ENCODE results near the gene TBC1D22A.

Gene TBC1D22A

GRCh38 chr22:46835693-46836092 is 73.2 kb downstream of the TBC1D22A start:
- no peak for DNase-seq (ENCODE audit: low spot score)

GRCh38 chr22:46841522-46841921 is 79.1 kb downstream of the TBC1D22A start:
- no peak for DNase-seq (ENCODE audit: low spot score)

DNA sequence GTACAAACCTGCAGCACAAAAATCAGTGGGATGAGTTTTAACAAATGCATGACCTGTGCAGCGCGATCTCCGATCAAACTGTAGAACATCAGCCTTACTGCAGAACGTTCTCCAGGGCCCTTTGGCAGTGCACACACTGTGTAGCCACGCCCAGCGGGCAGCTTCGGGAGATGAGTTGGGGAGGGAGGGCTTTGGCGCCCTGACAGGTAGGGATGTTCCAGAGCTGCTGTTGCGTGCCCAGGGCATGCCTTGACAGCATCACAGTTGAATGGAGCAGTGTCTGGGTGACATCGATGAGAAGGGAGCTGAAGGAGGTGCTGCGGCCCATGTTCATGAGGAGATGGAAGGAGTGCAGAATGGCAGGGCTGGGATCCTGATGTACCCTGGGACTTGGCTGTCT is 80.2 kb downstream of the TBC1D22A start:
- DNase-seq (ENCODE audit: low spot score) = no peak

GRCh38 chr22:46843821-46844255 is 81.4 kb downstream of the TBC1D22A start:
- no peak for DNase-seq (ENCODE audit: low spot score)

DNA sequence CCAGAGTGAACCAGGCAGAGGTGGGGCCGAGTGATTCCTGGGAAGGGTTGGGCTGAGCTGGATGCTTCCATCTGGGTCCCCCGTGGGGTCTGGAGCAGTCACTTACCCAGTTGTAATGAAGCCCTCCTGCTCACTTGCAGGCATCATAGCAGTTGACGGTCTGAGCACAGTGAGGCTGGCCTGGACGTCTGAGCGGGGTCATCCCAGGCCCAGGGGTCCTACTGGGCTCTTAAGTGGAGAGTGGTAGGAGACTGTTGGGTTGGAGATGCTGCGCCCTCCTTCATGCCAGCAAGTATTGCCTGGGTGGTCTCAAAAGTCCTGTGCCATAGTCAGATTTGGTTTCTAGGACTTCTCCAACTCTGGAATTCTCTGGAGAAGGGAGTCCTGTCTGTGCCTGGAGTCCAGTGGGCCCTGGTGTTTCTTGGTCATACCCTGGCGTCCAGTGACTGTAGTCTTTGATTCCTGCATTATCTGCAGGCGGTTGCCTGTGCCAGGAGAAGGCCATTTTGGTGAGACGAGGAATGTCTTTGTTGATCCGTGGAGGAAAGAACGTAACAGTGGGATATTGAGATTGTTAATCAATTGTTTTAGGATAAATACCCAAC is 82.3 kb downstream of the TBC1D22A start:
- DNase-seq (ENCODE audit: low spot score) = no peak

- DNase-seq (ENCODE audit: low spot score) = no peak
Observed at GRCh38 chr22:46845296-46846149, 83.1 kb downstream of the TBC1D22A start.

DNA sequence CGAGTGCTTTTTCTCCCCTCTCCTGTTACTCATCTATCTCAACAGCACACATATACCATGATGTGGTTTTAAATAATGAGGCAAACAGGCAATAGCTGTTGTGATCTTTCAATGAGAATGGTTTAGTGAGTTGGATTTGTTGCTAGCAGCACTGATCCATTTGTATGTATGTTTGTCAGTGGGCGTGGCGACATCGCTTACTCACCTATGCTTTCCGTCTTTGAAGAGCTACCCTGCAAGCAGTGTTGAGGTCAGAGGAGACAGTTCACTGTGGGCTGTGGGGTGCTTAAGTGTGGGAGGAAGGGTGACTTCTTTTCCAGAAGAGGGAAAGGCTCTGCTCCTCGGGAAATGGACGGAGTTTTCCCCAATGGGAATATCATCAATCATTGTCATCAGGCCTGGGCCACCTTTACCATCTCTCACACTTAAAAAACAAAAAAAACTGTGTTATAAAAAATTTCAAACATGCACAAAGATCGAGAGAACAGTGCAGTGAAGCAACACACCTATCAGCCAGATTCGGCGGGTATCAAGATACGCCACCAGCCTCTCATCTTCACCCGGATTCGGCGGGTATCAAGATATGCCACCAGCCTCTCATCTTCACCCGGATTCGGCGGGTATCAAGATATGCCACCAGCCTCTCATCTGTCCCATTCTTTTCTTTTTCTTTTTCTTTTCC is 83.8 kb downstream of the TBC1D22A start:
- peak; percentile 22 for DNase-seq (ENCODE audit: low spot score)

DNA sequence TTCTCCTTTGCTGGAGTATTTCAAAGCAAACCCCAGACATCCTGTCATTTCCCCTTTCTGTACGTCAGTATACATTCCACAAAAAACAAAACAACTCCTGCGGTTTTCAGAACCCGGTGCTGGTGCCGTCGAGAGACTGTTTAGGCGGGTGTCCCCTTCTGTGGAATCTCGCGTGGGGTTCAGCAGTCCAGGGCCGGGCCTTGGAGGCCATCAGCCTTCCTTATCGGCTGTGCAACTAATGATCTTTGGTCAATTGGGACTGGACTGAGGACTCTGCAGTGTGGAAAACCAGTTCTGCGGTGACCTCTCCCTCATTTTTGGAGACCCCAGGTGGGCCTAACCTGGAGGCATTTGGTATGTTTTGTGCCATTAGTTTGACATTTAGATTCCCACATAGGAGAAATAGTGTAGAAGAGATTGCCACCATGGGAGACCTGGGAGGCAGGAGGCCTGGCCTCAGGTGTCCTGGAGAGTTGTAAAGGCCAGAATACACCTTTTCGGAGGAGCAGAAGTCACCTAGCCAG is 84.4 kb downstream of the TBC1D22A start:
- DNase-seq (ENCODE audit: low spot score) = no peak

- no peak for DNase-seq (ENCODE audit: low spot score)
Observed at GRCh38 chr22:46848197-46848596, 85.7 kb downstream of the TBC1D22A start.

GRCh38 chr22:46849101-46849500 is 86.7 kb downstream of the TBC1D22A start:
- DNase-seq (ENCODE audit: low spot score) = no peak

DNA sequence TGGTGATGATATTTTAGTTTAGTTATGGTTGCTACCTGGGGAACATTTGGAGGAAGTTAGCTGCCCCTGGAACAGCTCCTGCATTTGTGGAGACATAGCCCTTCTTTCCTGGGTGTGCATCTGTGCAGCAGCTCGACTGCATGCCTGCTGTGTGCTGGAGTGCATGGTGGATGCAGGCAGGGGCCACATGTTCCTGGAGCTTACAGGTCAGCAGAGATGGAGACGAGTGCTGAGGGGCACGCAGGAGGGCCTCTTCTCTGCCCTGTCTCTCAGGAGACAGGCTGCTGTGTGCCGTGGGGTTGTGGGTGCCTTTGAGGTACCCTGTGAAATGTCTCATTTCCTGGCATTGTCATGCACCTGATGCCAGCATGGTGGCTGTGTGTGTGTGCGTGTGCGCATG is 87.5 kb downstream of the TBC1D22A start:
- DNase-seq (ENCODE audit: low spot score) = no peak

DNA sequence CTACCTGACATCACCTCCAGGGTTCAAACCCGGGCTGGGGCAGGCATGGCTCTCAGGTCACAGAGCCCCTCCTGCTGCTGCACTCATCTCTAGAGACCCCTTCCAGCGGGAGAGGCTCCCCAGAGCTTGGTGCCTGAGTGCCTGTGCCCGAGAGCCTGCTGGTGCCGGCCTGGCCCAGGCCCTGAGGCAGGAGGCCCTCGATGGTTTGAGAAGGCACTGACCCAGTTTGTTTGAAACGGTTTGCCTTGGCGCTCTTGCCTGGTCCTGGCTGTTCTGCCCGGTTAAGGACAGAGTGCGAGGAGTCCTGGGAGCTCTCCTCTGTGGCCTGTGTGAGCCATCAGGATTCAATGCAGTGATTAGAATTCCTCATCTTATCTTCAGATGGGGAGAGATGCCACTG is 88.9 kb downstream of the TBC1D22A start:
- no peak for DNase-seq (ENCODE audit: low spot score)

DNA sequence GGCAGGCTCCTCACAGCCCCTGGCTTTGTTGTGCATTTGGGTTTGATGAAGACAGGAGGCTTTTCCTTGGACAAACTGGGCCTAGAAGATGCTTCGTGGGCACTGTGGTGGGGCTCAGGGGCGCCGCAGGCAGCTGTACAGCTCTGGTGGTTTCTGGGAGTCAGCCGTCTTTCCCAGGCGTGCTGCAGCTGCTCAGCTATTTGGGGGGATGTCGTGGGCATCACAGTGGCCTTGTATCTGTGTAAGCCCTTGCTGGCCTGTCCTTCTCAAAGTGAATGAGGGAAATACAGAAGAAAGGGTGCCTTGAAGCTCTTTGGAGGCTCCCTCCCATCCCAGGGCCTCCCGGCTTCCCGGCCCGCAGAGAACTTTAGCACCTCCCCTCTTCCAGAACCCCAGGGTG is 89.5 kb downstream of the TBC1D22A start:
- no peak for DNase-seq (ENCODE audit: low spot score)

- no peak for DNase-seq (ENCODE audit: low spot score)
Observed at GRCh38 chr22:46852771-46853170, 90.3 kb downstream of the TBC1D22A start.

- DNase-seq (ENCODE audit: low spot score) = no peak
Observed at GRCh38 chr22:46853191-46853590, 90.7 kb downstream of the TBC1D22A start.

DNA sequence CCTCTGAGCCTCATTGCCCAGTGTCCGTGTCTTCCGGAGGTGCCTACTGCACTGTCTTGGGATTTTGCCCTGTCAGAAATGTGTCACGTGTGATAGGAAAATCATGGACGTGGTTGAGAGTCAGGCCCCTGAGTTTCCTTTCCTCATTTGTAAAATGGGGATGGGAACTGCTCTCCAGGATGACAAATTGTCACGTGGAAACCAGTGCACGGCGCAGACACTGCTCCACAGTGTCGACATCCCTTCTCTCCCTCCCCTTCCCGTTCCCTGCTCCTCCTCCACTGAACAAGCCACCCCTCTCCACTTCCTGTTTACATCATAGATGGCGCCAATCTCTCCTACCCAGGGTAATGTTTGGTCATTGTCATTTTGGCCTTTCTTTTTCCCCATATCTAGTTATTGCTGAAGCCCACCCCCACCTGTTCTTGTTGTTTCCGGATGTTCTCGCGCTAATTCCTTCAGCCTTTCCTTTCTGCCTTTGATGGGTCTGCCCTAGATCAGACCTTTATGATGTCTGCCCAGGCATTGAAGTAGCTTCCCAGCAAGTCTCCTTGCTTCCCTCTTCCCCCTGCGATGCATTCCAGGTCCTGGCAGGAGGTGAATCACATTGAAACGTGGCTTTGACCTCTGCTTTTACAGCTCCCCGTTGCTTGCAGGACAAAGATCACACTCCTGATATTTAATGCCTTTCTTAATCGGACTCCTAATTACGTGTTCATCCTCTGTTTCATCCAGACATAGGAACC is 91.8 kb downstream of the TBC1D22A start:
- no peak for DNase-seq (ENCODE audit: low spot score)

GRCh38 chr22:46855681-46856080 is 93.2 kb downstream of the TBC1D22A start:
- DNase-seq (ENCODE audit: low spot score) = no peak

DNA sequence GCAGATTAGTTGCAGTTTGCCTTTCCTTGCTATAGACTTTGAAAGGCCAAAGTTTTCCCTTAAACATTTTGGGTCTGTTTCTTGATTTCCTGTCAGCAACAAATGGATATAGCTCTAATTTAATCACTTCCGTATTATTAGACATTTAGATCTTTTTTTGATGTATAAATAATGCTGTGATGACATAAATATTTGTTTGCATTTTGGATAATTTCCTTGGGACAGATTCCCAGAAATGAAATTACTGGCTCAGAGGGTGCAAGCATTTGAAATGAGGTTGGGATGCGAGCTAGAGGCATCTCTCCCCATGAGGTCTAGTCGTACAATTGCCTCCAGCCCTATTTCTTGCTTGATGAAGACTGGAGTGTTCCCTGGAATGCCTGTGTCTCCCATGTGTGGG is 94.2 kb downstream of the TBC1D22A start:
- DNase-seq (ENCODE audit: low spot score) = no peak

- no peak for DNase-seq (ENCODE audit: low spot score)
Observed at GRCh38 chr22:46857142-46857884, 94.9 kb downstream of the TBC1D22A start.

DNA sequence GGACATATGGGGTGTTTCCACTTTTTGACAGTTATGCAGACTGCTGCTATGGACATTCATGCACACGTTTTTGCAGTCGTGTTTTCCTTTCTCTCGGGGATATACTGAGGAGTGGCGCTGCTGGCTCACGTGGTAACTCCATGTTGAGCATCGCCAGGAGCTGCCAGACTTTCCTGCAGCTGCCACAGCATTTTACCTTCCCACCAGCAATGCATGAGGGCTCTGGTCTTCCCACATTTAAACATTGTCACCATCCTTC is 95.4 kb downstream of the TBC1D22A start:
- no peak for DNase-seq (ENCODE audit: low spot score)

DNA sequence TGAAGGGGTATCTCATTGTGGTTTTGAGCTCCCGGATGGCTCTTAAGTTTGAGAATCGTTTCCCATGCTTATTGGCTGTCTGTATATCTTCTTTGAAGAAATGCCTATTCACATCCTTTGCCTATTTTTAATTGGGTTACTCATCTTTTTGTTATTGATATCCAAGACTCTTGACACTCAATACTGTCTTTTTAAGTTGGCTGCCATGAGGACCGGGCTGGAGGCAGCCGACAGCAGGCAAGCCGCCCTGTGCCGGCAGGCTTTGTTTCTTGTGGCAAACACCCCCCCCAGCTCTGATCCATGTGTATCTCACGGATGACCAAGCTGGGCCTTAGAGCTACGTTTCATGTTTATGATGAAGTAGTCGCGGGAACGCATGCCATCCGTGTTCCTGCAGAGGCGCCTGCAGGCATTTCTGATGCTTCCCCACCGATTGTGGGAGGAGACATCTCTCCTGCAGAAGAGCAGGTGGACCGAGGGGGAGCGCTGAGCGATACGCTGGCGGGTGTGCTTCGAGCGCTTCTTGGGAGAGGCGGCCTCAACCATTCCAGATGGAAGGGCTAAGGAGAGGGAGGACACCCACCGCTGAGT is 95.8 kb downstream of the TBC1D22A start:
- no peak for DNase-seq (ENCODE audit: low spot score)

Data from CD4-positive, alpha-beta T cell treated with Interleukin-2 at 100 ng/mL for 4 hours (primary cell).